KBM-7 (cell line): ENCODE measurements around the gene STK32A.

ENCODE experiments used
- DNase-seq: peaks from one replicate; pipeline ENCODE4 v3.0.0-alpha.2; 2015
- in situ Hi-C: fragments of 300-500 bp; cut with MboI; formaldehyde crosslinking; loops from 2 replicates; pipeline ENCODE4 v1.14.3; 2020; ENCODE audit warnings: low sequenced_read_pairs, low pct_unique_long_range_greater_than_20kb, mixed read lengths

STK32A gene

DNA sequence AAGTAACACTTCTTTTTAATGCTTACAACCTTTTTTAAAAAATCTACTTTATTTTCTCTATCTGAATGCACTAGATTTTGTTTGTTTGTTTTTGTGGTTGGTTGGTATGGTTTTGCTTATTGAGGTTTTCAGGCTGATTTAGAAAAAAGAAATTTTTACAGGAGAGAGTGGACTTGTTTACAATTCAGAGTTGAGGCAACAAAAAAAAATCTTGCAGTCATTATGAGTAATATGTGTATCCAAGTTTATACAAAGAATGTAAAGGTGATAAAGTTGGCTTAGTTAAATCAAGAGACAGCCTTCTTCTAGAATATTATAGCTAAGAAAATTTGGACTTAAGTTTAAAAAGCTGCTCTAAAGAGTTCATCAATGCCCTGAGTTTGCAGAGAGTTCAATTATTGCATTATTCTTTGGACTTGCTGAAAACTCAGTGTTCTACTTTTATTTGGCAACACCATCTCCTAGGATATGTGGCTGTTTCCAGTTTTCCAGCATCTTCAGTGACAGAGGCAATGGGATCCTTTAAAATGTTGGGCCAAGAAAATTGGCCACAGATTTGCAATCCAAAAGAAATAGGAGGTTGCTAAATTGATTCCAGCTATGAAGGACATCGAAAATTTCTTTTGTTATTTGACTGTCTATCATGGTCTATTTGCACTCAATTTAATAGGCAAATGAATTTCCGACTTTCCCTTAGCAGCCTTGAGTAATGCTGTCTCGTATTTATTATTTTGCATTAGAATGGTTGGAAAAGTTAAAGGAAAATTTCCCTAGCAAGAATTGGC is 10.7 kb downstream of the STK32A start:
- in situ Hi-C loops = no loop called here
- no peak for DNase-seq

DNA sequence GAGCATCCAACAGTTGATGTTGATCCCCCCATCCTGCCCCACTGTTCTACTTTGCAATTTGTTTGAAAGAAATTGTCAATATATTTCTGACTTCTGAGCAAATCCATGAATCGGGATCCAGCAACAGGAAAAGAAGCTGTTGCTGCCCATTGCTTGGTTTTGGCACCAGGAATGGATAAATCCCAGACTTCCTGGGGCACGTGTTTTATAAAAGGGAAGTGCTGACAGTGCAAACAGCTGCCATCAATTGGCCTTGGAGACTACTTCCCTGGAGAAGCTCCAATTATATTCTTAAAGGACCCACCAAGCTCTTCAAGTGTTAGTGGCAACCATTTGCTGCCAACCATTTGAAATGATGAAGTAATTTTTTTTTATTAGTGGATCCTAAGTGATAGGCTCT is 13.7 kb downstream of the STK32A start:
- in situ Hi-C loops = no loop called here
- DNase-seq = no peak

DNA sequence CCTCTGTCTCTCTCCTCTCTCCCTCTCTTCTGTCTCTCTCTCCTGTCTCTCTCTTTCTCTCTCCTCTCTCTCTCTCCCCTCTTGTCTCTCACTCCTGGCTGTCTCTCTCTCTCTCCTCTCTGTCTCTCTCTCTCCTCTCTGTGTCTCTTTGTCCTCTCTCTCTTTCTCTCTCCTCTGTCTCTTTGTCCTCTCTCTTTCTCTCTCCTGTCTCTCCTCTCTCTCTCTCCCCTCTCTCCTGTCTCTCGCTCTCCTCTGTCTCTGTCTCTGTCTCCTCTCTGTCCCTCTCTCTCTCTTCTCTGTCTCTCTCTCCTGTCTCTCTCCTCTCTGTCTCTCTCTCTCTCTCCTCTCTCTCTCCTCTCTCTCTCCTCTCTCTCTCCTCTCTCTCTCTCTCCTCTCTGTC is 25.0 kb downstream of the STK32A start:
- no peak for DNase-seq
- in situ Hi-C loops = no loop called here

DNA sequence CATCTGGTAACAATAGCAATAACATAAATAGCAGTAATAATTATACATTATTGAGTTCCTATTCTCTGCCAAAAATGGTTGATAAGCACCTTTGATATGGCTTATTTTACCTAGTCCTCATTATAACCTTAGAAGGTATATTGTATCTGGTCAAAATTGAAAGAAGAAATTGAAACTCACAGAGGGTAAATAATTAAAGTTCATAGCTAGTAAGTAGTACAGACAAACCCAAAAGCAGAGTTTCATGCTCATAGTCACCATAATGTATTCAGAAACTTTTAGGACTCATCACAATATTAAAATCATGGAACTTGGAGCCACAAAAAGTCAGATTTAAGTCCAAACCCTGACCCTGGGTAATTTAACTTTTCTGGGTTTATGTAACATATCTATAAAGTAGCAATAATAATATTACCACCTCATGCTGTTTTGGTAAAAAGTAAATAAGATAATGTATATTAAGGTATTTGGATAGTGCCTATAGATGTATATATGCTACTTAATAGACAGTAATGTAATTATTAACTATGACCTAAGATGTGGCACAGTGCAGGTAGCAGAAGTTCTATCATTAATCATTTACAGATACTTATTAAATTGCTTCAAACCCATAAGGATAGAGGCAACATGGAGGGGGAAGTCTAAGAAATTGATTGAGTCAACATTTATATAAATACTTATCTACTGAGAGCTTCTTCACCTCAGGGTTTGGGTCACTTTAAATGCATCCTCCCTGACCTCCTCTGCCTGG is 32.4 kb downstream of the STK32A start:
- DNase-seq = no peak
- in situ Hi-C loops = no loop called here

DNA sequence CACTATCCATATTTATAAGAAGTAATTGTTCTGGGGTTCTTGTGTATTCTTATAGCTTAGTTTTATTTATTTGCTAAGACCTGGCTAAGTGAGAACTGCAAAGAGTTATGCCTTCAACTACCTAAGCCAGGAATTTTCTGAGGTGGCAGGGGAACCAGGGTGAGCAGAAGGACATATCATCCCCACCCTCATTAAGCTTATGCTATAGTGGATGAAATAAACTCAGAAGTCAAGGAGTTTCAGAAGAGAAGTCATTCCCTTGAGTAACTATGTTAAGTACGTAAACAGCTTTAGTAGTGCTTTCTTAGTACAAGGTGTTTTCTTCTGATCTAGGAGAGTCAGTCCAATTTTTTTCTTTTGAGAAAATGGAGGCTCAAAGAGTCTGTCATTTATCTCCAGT is 41.7 kb downstream of the STK32A start:
- no peak for DNase-seq
- in situ Hi-C loops = no loop called here

DNA sequence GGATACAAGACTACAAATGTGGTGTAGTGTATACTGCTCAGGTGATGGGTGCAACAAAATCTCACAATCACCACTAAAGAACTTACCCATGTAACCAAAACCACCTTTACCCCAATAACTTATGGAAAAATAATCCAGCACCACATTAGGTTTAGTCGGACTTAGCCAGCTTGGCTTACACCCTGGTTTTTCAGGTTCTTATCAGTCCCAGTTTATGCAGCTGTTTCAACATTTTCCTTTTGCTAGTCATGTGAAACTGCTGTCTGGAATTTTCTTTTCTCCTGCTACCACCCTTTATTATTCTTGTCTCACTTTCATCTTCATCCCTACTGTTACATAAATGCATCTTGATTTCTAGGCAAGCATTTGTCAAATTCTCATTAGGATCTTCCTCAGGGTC is 51.5 kb downstream of the STK32A start:
- no peak for DNase-seq
- in situ Hi-C loops = no loop called here

DNA sequence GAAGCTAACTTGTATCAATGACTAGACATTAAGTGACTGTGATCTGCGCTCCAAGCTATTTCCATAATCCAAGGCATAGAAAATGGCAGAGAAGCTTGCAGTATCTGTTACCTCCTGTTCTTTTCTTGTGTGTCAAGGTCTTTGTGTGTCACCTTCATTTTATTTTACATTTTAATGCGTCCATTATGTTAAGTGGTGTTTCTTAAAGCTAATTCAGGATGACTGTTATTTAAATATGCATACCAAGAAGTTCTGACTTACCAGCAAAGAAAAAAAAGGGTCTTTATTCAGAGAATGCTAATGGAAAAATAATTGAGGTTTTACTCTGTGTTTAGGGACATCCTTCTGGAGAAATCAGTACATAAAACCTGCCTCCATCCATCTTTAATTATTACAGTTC is 52.3 kb downstream of the STK32A start:
- in situ Hi-C loops = no loop called here
- DNase-seq = no peak

DNA sequence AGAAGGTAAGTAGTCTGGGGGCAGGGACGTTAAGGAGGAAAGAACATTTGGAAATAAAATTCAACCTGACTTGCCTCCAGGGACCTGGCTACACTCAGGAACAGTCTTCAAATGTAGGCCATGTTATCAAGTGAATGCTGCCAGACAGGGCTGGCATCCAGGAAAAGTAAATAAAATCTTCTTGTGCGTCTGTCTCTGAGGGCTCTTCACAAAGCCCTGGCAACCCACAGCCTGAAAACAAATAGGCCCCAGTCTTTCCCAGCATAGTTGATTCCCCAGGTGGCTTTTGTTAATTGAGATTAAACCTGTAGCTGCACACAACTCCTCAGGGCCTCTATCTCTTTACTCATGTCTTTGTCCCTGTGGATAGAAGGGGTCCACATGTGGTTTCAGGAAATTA is 55.4 kb downstream of the STK32A start:
- in situ Hi-C loops = no loop called here
- DNase-seq = no peak

DNA sequence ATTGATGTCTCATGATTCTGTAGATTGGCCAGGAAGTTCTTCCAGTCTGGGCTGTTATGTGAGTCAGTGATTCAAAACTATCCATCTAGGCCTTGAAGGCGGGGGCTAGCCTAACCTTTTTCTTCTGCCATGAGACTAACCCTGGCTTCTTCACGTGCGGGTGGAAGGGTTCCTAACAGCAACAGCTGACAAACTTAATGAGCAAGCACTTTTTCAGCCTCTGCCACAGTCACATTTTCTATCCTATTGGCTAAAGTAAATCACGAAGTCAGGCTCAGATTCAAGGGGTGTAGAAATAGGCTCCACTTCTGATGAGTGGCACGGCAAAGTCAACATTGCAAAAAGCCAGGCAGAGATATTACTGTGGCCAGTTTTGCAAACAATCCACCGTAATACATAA is 68.4 kb downstream of the STK32A start:
- in situ Hi-C loops = no loop called here

DNA sequence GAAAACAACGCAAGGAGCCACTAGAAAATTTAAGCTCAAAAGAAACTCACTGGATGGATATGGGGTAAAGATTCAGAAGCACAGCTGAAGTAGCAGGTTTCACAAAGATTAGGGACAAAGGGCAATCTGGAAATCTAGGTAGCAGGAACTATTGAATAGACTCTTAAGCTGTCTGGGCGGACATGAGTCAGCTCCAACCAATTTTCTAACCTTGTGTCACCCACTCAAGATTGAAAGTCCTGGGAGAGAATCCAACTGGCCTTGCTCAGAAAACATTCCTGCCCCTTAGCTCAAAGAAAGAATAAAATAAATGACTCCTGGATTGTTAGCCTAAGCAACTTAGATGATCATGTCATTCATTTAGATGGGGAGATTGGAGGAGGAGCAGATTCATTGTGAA is 69.2 kb downstream of the STK32A start:
- DNase-seq = no peak

More for the DNA sequence above, 68.4 kb downstream of the STK32A start:
- DNase-seq = no peak

DNA sequence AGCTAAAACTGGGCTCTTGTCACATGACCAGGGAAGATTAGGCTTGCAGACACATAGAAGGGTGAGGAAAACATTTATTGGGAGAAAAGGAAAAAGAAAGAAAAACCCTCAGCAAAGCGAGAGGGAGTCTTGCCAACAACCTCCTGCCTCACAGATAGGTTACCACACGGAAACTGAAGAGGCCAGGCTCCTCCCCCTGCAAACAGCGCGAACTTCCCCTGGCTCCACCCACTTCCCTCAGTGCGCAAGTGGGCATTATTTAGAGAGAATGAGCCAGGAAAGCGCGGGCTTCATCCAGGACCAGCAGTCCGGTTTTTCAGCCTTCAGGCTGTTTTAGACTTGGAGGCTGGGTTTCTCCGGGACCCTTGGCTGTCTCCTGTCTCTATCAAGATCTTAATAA is 70.3 kb downstream of the STK32A start:
- in situ Hi-C loops = no loop called here
- no peak for DNase-seq

More for the DNA sequence above, 69.2 kb downstream of the STK32A start:
- in situ Hi-C loops = no loop called here

DNA sequence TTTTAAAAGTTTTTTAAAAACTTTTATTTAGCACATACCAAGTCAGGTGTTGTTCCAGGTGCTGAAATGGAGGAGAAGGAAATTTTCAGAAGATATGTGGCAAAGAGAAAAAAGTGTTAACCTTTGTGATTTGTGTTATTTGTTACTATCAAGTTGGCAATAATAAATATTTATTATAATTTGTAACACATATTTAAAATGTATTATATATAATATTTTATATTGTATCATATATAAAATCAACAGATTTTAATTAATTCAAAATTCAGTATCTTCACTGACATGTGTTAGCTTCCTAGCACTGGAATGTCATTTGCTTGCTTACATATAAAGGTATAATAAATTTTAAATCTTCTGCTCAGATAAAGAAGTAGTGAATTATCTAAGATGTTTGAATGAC is 71.5 kb downstream of the STK32A start:
- in situ Hi-C loops = no loop called here
- DNase-seq = no peak

DNA sequence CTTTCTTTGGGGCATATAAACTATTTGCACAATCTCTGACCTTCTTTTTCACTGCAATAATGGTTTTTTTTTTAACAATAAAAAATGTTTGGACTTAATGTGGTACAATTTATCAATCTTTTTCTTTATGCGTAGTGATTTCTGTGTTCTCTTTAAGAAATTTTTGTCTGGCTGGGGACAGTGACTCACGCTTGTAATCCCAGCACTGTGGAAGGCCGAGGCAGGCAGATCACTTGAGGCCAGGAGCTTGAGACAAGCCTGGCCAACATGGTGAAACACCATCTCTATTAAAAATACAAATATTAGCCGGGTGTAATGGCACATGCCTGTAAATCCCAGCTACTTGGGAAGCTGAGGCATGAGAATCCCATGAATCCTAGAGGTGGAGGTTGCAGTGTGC is 72.3 kb downstream of the STK32A start:
- DNase-seq = no peak
- in situ Hi-C loops = no loop called here

DNA sequence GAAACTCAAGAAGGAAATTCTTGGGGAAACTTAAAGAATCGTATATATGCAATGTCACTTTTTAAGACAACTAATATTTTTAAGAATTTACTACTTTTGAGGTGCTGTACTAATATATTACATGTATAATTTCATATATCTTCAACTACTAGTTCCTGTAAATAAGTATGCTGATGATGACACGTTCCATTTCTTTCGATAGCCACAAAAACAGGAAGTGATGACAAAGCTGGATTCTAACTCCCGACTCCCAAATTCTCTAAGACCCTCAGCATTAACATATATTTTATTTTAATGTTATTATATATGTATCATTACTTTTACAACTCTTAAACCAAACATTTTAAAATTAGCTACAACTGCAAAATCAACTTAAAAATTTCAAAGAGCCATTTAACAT is 74.8 kb downstream of the STK32A start:
- DNase-seq = no peak
- in situ Hi-C loops = no loop called here

DNA sequence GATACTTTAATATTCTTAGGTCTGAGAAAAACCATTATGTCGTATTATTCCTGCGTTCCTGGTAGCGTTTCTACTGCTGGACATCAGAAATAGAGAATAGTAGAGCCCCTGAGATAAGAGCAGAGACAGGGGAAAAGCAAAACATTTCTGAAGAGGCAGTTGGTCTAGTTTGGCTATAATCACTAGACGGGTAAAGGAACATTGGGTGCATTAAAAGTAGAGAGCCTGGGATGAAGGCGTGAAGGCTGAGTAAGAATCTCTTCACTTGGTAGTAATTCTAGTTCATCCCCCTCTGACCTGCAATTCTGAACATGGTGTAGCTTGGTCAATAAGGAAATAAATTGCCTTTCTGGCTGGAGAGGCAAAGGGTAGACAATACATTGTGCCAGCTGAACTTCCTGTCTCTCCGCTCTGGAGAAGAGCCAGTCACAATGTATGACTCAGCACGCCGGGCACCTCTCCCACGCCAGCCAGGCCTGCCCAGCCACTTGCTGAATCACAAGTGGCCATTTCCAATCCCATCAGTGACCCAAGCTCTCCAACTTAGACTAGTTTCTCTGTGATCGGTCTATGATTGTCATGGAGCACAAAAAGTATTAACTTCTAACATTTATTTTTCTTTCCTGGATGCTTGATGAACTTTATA is 75.4 kb downstream of the STK32A start:
- DNase-seq = peak; percentile 19

DNA sequence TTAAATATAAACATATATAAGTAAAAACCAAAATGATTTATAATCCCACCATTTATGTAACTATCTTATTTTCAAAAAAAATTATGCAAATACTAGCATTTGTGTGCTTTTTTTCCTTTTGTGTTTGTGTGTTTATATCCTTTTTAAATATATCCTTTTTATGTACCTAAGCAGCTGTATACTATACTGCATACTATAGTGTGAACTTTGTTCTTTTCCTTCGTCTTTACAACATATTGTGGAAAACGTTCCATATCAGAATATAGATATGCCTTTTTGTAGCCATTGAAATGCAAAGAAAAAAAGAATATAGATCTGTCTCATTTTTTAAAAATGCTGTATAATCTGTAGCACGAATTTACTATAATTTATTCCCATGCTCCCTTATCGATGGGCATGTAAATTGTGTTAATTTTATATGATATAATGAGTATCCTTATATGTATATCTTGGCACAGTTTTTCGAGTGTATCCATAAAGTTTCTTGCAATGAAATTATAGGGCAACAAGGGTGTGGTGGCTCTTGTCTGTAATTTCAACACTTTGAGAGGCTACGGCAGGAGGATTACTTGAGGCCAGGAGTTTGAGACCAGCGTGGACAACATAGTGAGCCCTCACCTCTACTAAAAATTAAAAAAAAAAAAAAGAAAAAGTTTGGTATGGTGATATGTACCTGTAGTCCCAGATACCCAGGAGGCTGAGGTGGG is 83.3 kb downstream of the STK32A start:
- DNase-seq = no peak
- in situ Hi-C loops = no loop called here

More for the DNA sequence above, 75.4 kb downstream of the STK32A start:
- in situ Hi-C loops = no loop called here

DNA sequence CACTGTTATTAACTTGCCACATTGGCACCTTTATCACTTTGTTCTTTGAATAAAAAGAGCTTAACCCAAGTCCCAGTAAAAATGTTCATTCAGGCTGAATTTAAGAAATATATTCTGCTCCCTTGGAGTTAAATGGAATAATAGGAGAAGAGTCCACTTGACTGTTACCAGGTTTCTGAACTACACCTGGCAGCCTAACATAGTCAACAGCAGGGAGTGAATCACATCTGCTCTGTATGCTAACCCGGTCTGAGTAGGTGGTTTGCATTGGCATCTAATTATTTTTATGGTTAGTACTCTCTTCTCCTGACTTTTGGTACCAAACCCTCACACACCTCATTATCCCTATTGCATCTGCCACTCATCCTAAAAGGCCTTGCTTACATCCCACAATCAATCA is 86.7 kb downstream of the STK32A start:
- in situ Hi-C loops = no loop called here

DNA sequence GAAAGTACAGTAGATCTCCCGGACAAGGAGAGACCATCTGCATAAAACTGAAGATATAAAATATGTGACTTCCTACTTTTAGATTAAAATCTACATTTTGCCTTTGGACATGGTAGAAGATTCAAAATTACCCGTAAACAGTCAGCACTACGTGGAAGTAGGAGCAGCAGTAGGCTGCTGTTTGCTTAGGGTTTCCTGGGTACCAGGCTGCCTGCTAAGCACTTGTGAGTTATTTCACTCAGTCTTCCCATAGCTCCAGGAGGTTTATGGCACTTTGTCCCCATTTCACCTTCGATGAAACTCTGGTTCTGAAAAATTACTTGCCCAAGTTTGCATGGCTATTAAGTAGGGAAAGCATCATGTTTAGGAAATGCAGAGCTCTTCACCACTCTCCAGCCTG is 92.6 kb downstream of the STK32A start:
- in situ Hi-C loops = no loop called here
- no peak for DNase-seq

More for the DNA sequence above, 86.7 kb downstream of the STK32A start:
- DNase-seq = no peak

DNA sequence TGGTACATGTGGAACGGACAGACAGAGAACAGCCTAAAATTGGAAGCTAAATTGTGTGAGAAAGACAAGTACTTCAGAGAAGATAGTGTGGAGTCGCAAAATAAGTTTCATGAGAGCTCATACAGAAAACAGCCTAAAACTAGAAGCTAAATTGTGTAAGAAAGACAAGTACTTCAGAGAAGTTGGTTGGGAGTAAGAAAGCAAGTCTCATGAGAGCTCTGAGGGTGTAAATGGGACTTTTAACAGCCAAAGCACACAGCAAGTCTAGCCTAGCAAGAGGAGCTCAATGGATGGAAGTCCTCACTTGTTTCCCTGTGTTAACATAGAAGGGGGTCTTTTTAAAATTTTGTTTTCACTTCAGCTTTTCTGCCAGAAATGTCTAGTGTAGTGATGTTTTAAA is 93.1 kb downstream of the STK32A start:
- in situ Hi-C loops = no loop called here
- no peak for DNase-seq

DNA sequence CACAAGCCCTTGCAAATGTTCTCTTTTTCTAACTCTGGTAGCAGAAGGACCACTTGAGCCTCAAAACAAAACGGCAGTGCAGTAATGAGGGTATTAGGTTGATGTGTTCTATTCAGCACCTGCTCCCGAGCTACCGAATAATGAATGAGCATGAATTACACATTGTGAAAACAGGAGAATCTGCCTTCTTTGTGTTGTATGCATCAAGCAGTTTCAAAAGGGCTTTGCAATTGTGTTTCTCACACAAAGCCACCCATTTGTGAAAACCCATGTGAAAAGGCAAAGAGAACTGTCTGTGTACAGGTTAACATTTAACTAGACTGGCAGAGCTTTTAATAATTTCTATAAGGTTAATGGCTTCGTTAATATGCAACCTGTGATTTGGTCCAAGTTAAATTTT is 97.8 kb downstream of the STK32A start:
- in situ Hi-C loops = no loop called here
- no peak for DNase-seq
